GM23338 (cell line): Measurements from ENCODE around the gene FOCAD. TPM values are rescaled to one million over a fixed set of nuclear protein-coding genes. Genes with fewer than 3 reads are reported as not detected.

ENCODE experiments used
- ATAC-seq: fragments of 200-7000 bp; cut with Tn5 transposase; 3 replicates; pipeline ENCODE4 v1.9.1; 2020
- DNase-seq: peaks from one replicate; pipeline ENCODE4 v3.0.0-alpha.2; 2015; ENCODE audit warnings: low spot score
- H2AFZ ChIP-seq: fragments of 200-600 bp; sonication (generic); 2 replicates; pipeline ENCODE4 v1.8.0; 2016; ENCODE audit warnings: antibody characterized with exemption, mild to moderate bottlenecking, moderate library complexity
- H3F3A ChIP-seq: fragments of 200-600 bp; sonication (generic); replicated peaks from 2 replicates; pipeline ENCODE4 v1.8.0; 2017; ENCODE audit warnings: antibody characterized with exemption, mixed run types, low read depth
- H3K27ac ChIP-seq: fragments of 200-600 bp; sonication (generic); 2 replicates; pipeline ENCODE4 v1.6.1; 2016; ENCODE audit warnings: low read depth
- H3K27me3 ChIP-seq: fragments of 200-600 bp; sonication (generic); 2 replicates; pipeline ENCODE4 v1.8.0; 2016; ENCODE audit warnings: mild to moderate bottlenecking, mixed run types, moderate library complexity; ENCODE audit not compliant: insufficient read depth
- H3K36me3 ChIP-seq: fragments of 200-600 bp; sonication (generic); 2 replicates; pipeline ENCODE4 v1.8.0; 2016; ENCODE audit warnings: mild to moderate bottlenecking; ENCODE audit not compliant: insufficient read depth
- H3K4me1 ChIP-seq: fragments of 200-600 bp; sonication (generic); 2 replicates; pipeline ENCODE4 v1.8.0; 2016; ENCODE audit warnings: mild to moderate bottlenecking, moderate library complexity; ENCODE audit not compliant: insufficient read depth
- H3K4me2 ChIP-seq: fragments of 200-600 bp; sonication (generic); 2 replicates; pipeline ENCODE4 v1.7.1; 2017; ENCODE audit warnings: mixed run types
- H3K4me3 ChIP-seq: fragments of 200-600 bp; sonication (generic); 2 replicates; pipeline ENCODE4 v1.6.1; 2016; ENCODE audit warnings: mixed run types
- H3K79me2 ChIP-seq: fragments of 200-600 bp; sonication (generic); replicated peaks from 2 replicates; pipeline ENCODE4 v1.8.0; 2017; ENCODE audit warnings: mild to moderate bottlenecking; ENCODE audit not compliant: insufficient read depth
- H3K9me2 ChIP-seq: fragments of 200-600 bp; sonication (generic); 2 replicates; pipeline ENCODE4 v1.8.0; 2017; ENCODE audit not compliant: insufficient read depth
- H4K20me1 ChIP-seq: fragments of 200-600 bp; sonication (generic); replicated peaks from 2 replicates; pipeline ENCODE4 v1.8.0; 2017; ENCODE audit warnings: mild to moderate bottlenecking; ENCODE audit not compliant: insufficient read depth
- H3K27ac Mint-ChIP-seq: 2 replicates; pipeline ENCODE4 v1.8.0; 2020; ENCODE audit warnings: inconsistent platforms, mild to moderate bottlenecking, moderate library complexity, mixed read lengths
- H3K27me3 Mint-ChIP-seq: 3 replicates; pipeline ENCODE4 v1.8.0; 2022; ENCODE audit warnings: low read depth, mild to moderate bottlenecking, moderate library complexity, mixed read lengths, inconsistent platforms; ENCODE audit not compliant: insufficient read depth, poor library complexity
- H3K36me3 Mint-ChIP-seq: 3 replicates; pipeline ENCODE4 v1.8.0; 2021; ENCODE audit warnings: low read depth, mild to moderate bottlenecking, inconsistent platforms, moderate library complexity, mixed read lengths
- H3K4me1 Mint-ChIP-seq: 3 replicates; pipeline ENCODE4 v1.8.0; 2020; ENCODE audit warnings: mild to moderate bottlenecking, inconsistent platforms, mixed read lengths
- H3K4me3 Mint-ChIP-seq: 3 replicates; pipeline ENCODE4 v1.8.0; 2021; ENCODE audit warnings: moderate library complexity, mild to moderate bottlenecking, inconsistent platforms, mixed read lengths
- H3K9me3 Mint-ChIP-seq: 3 replicates; pipeline ENCODE4 v1.8.0; 2020; ENCODE audit warnings: moderate library complexity, mild to moderate bottlenecking, inconsistent platforms, mixed read lengths
- CREB1 ChIP-seq: fragments of 250-450 bp; sonication (Bioruptor Pico); IDR thresholded peaks from 2 replicates; pipeline ENCODE4 v1.5.0; 2020; ENCODE audit warnings: low read depth, mild to moderate bottlenecking, moderate library complexity
- CTCF ChIP-seq, 2 experiments: fragments of 200-600 bp in 1 of 2; sonication (generic) in 1 of 2; conservative IDR thresholded peaks; 2 replicates each; pipeline versions ENCODE4 v1.5.1 to v1.6.1; 2016 to 2017; ENCODE audit warnings: antibody characterized with exemption in 2 of 2, low read depth in 2 of 2, mild to moderate bottlenecking in 2 of 2, moderate library complexity in 1 of 2
- ETS1 ChIP-seq: IDR thresholded peaks from 2 replicates; pipeline ENCODE4 v1.6.1; 2016; ENCODE audit warnings: antibody characterized with exemption
- EZH2 ChIP-seq: fragments of 200-600 bp; sonication (generic); IDR thresholded peaks from one replicate; pipeline ENCODE4 v1.8.0; 2017; ENCODE audit warnings: antibody characterized with exemption, mild to moderate bottlenecking, low read depth; ENCODE audit not compliant: unreplicated experiment
- EZH2phosphoT487 ChIP-seq: fragments of 200-600 bp; sonication (generic); IDR thresholded peaks from one replicate; pipeline ENCODE4 v1.8.1; 2018; ENCODE audit warnings: antibody characterized with exemption; ENCODE audit not compliant: unreplicated experiment
- JUNB ChIP-seq: IDR thresholded peaks from one replicate; pipeline ENCODE4 v1.6.1; 2016; ENCODE audit warnings: antibody characterized with exemption; ENCODE audit not compliant: unreplicated experiment
- NANOG ChIP-seq: IDR thresholded peaks from 2 replicates; pipeline ENCODE4 v1.6.1; 2016; ENCODE audit warnings: antibody characterized with exemption, borderline replicate concordance
- POLR2AphosphoS5 ChIP-seq: IDR thresholded peaks from 2 replicates; pipeline ENCODE4 v1.6.1; 2016; ENCODE audit warnings: antibody characterized with exemption, low read depth
- REST ChIP-seq: IDR thresholded peaks from one replicate; pipeline ENCODE4 v1.6.1; 2018; ENCODE audit warnings: antibody characterized with exemption; ENCODE audit not compliant: unreplicated experiment
- STAT1 ChIP-seq: IDR thresholded peaks from one replicate; pipeline ENCODE4 v1.6.1; 2016; ENCODE audit warnings: antibody characterized with exemption; ENCODE audit not compliant: unreplicated experiment
- ZNF114 ChIP-seq: fragments of 250-450 bp; sonication (Bioruptor Pico); IDR thresholded peaks from 2 replicates; pipeline ENCODE4 v1.5.0; 2020; ENCODE audit warnings: mild to moderate bottlenecking, moderate library complexity
- ZNF331 ChIP-seq: fragments of 250-450 bp; sonication (Bioruptor Pico); IDR thresholded peaks from 2 replicates; pipeline ENCODE4 v1.5.0; 2020; ENCODE audit warnings: low read depth, mild to moderate bottlenecking, moderate library complexity
- ZNF462 ChIP-seq: fragments of 250-450 bp; sonication (Bioruptor Pico); IDR thresholded peaks from 2 replicates; pipeline ENCODE4 v1.5.0; 2020; ENCODE audit warnings: mild to moderate bottlenecking, moderate library complexity
- polyA plus RNA-seq: library from polyadenylated mRNA; unstranded; fragments of >200 nt; fragmentation: Nextera tagmentation; extraction: Ambion mirVana; gene quantifications from 2 replicates; pipeline ENCODE4 v1.2.1, GENCODE V29; 2016
- total RNA-seq: library from RNA; depleted of rRNA; stranded (reverse); fragments of >200 nt; shearing (Covaris generic); gene quantifications from 2 replicates; pipeline ENCODE4 v1.2.3, GENCODE V29; 2014

FOCAD gene
- total and polyA plus RNA-seq, 2 experiments from 2014 or later: 13.7 to 66.5 TPM

GRCh38 chr9:20664501-20664900 is 19.6 kb upstream of the FOCAD start:
- Histone ChIP-seq H3K27ac (no peak overlapping the region), H4K20me1 (no peaks in the 10 kb centered on the region), H3K79me2 (peaks cover 90% of the 10 kb centered on the region), H3K4me2 (peak overlapping the region; percentile 26; the same call in 1 of the 2 replicates), H3K4me1 (peaks cover 49% of the 10 kb centered on the region), H3F3A (no peaks in the 10 kb centered on the region), H2AFZ (no peak overlapping the region), H3K27me3 (no peaks in the 10 kb centered on the region), H3K9me2 (peaks cover 14% of the 10 kb centered on the region), H3K4me3 (no peak overlapping the region), H3K36me3 (no peaks in the 10 kb centered on the region)
- Mint-ChIP-seq H3K27ac (no peak overlapping the region), H3K9me3 (no peaks in the 10 kb centered on the region), H3K4me3 (no peak overlapping the region), H3K27me3 (peaks cover 2% of the 10 kb centered on the region), H3K36me3 (no peaks in the 10 kb centered on the region), H3K4me1 (peaks cover 28% of the 10 kb centered on the region)
- TF ChIP-seq CTCF (conservative IDR thresholded peaks at IDR 0.05; ENCODE audit: low read depth in 2 of 2) (no peak), REST (no peak), STAT1 (no peak), ETS1 (no peak), POLR2AphosphoS5 (no peak), EZH2 (no peak), EZH2phosphoT487 (no peak), ZNF462 (no peak), CREB1 (no peak), NANOG (no peak), ZNF114 (CRISPR knock-in tag) (no peak), ZNF331 (CRISPR knock-in tag) (no peak), JUNB (no peak)
- ATAC-seq: peak; percentile 92
- DNase-seq: peak; percentile 67
